Adipose tissue (tissue), 3 donors: ENCODE measurements around the gene PLXNA2. TPM values are rescaled to one million over a fixed set of nuclear protein-coding genes. Genes with fewer than 3 reads are reported as not detected.

Experiments
- H3K27ac ChIP-seq: one replicate; pipeline ENCODE4 v1.5.1; 2013; ENCODE audit warnings: low read depth, low read length
- WGBS, 3 donors: extraction: QIAGEN DNeasy Blood & Tissue Kit; methylation state at CpG; one replicate each; pipeline ENCODE4 v1.1.7; 2013; 5-methylcytosine and 5-hydroxymethylcytosine counted together
- polyA plus RNA-seq, 3 donors: library from polyadenylated mRNA; stranded (reverse); fragments of 200-250 nt; gene quantifications; one replicate each; pipeline ENCODE4 v1.2.3, GENCODE V29; 2013
- donor health status: healthy with polysubstance abuse.
- donor health status: Bipolar disorder and iron deficiency.
- donor health status: healthy.

The PLXNA2 gene
- polyA plus RNA-seq, 3 donors = 8.1 to 48.7 (median 14.0) TPM

- H3K27ac ChIP-seq = no peak overlapping the region
- 54 to 80% (median 61%) methylated on average over 2 of the region's 2 CpGs for WGBS, 3 donors
These were observed 26.5 kb upstream of the PLXNA2 start for GRCh38 chr1:208270651-208271141.

GRCh38 chr1:208269338-208269666 is 25.1 kb upstream of the PLXNA2 start:
- H3K27ac ChIP-seq = no peak overlapping the region

GRCh38 chr1:208268541-208269337 is 24.6 kb upstream of the PLXNA2 start:
- no peak overlapping the region for H3K27ac ChIP-seq
- 66 to 73% (median 71%) methylated on average over 9 of the region's 9 CpGs for WGBS, 3 donors

More at GRCh38 chr1:208269338-208269666, 25.1 kb upstream of the PLXNA2 start:
- whole genome bisulfite sequencing, 3 donors = 43 to 64% (median 60%) methylated on average over 6 of the region's 6 CpGs

- H3K27ac ChIP-seq = no peak overlapping the region
- WGBS, 3 donors = 91 to 93% (median 93%) methylated on average over 3 of the region's 3 CpGs
These were observed 21.3 kb upstream of the PLXNA2 start for GRCh38 chr1:208265525-208265924.

GRCh38 chr1:208265122-208265469 is 20.9 kb upstream of the PLXNA2 start:
- no peak overlapping the region for H3K27ac ChIP-seq
- 55 to 75% (median 61%) methylated on average over 2 of the region's 2 CpGs for WGBS, 3 donors

GRCh38 chr1:208264469-208265121 is 20.4 kb upstream of the PLXNA2 start:
- 28 to 65% (median 62%) methylated on average over 2 of the region's 2 CpGs for WGBS, 3 donors

GRCh38 chr1:208261874-208262273 is 17.7 kb upstream of the PLXNA2 start:
- WGBS, 3 donors = 71 to 84% (median 72%) methylated on average over 4 of the region's 4 CpGs
- no peak overlapping the region for H3K27ac ChIP-seq

More at GRCh38 chr1:208264469-208265121, 20.4 kb upstream of the PLXNA2 start:
- H3K27ac ChIP-seq = no peak overlapping the region

GRCh38 chr1:208258277-208258676 is 14.1 kb upstream of the PLXNA2 start:
- no peak overlapping the region for H3K27ac ChIP-seq
- WGBS, 3 donors = 89 to 92% (median 89%) methylated on average over 3 of the region's 3 CpGs

GRCh38 chr1:208257351-208257750 is 13.2 kb upstream of the PLXNA2 start:
- H3K27ac ChIP-seq = no peak overlapping the region
- 75 to 88% (median 81%) methylated on average over 6 of the region's 6 CpGs for WGBS, 3 donors

GRCh38 chr1:208256556-208256955 is 12.4 kb upstream of the PLXNA2 start:
- H3K27ac ChIP-seq = no peak overlapping the region
- WGBS, 3 donors = 88 to 89% (median 89%) methylated on average over 7 of the region's 7 CpGs

GRCh38 chr1:208256091-208256490 is 11.9 kb upstream of the PLXNA2 start:
- WGBS, 3 donors = 90 to 98% (median 96%) methylated on average over 1 of the region's 1 CpG
- H3K27ac ChIP-seq = no peak overlapping the region

GRCh38 chr1:208254862-208255261 is 10.7 kb upstream of the PLXNA2 start:
- 97 to 100% (median 97%) methylated on average over 1 of the region's 1 CpG for WGBS, 3 donors
- H3K27ac ChIP-seq = no peak overlapping the region

GRCh38 chr1:208254376-208254775 is 10.2 kb upstream of the PLXNA2 start:
- H3K27ac ChIP-seq = no peak overlapping the region
- WGBS, 3 donors = 90 to 100% (median 93%) methylated on average over 1 of the region's 1 CpG

- 69 to 81% (median 75%) methylated on average over 7 of the region's 7 CpGs for WGBS, 3 donors
- no peak overlapping the region for H3K27ac ChIP-seq
These were observed 8.8 kb upstream of the PLXNA2 start for GRCh38 chr1:208252836-208253576.

- 36 to 52% (median 42%) methylated on average over 22 of the region's 22 CpGs for WGBS, 3 donors
- no peak overlapping the region for H3K27ac ChIP-seq
These were observed 8.0 kb upstream of the PLXNA2 start for GRCh38 chr1:208251911-208252835.

GRCh38 chr1:208251015-208251414 is 6.8 kb upstream of the PLXNA2 start:
- WGBS, 3 donors = 79 to 82% (median 82%) methylated on average over 5 of the region's 5 CpGs
- no peak overlapping the region for H3K27ac ChIP-seq

GRCh38 chr1:208250613-208251012 is 6.4 kb upstream of the PLXNA2 start:
- H3K27ac ChIP-seq = no peak overlapping the region
- 73 to 82% (median 75%) methylated on average over 6 of the region's 6 CpGs for WGBS, 3 donors
